Suprapubic skin (tissue), 3 donors: ENCODE results near the gene TUBB.

Experiments used
- POLR2AphosphoS5 ChIP-seq, 3 donors: sonication (generic); formaldehyde crosslinking; IDR thresholded peaks; one replicate each; pipeline ENCODE4 v1.6.1; 2017; ENCODE audit warnings: antibody characterized with exemption in 3 of 3
- TF ChIP-seq, protein P1 (sequence below), 2 donors: fragments of 200-600 bp in 1 of 2; fragments of 450-650 bp in 1 of 2; sonication (generic) in 1 of 2; IDR thresholded peaks; one replicate each; pipeline ENCODE4 v1.5.1; 2016 to 2019; ENCODE audit warnings: antibody characterized with exemption in 2 of 2, mild to moderate bottlenecking in 1 of 2, moderate library complexity in 1 of 2

GRCh38 chr6:30769088-30769852, 49.1 kb downstream of the TUBB start:
- no peak for TF ChIP-seq POLR2AphosphoS5 (IDR thresholded peaks at IDR 0.05)
- TF ChIP-seq, protein P1, sequence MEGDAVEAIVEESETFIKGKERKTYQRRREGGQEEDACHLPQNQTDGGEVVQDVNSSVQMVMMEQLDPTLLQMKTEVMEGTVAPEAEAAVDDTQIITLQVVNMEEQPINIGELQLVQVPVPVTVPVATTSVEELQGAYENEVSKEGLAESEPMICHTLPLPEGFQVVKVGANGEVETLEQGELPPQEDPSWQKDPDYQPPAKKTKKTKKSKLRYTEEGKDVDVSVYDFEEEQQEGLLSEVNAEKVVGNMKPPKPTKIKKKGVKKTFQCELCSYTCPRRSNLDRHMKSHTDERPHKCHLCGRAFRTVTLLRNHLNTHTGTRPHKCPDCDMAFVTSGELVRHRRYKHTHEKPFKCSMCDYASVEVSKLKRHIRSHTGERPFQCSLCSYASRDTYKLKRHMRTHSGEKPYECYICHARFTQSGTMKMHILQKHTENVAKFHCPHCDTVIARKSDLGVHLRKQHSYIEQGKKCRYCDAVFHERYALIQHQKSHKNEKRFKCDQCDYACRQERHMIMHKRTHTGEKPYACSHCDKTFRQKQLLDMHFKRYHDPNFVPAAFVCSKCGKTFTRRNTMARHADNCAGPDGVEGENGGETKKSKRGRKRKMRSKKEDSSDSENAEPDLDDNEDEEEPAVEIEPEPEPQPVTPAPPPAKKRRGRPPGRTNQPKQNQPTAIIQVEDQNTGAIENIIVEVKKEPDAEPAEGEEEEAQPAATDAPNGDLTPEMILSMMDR (IDR thresholded peaks at IDR 0.05): no peak
